Measurements from ENCODE around the gene NCR1. TPM values are rescaled to one million over a fixed set of nuclear protein-coding genes. Genes with fewer than 3 reads are reported as not detected.
A peak's percentile ranks its signal among the peaks of the same experiment; 100 is the strongest.
"Not testable (repeated sequence)": the region's sequence is repeated elsewhere in the genome, so short reads cannot be mapped to it uniquely, and the experiment has no call there.

The NCR1 gene
- total RNA-seq, 1 donor = 11.3 TPM

DNA sequence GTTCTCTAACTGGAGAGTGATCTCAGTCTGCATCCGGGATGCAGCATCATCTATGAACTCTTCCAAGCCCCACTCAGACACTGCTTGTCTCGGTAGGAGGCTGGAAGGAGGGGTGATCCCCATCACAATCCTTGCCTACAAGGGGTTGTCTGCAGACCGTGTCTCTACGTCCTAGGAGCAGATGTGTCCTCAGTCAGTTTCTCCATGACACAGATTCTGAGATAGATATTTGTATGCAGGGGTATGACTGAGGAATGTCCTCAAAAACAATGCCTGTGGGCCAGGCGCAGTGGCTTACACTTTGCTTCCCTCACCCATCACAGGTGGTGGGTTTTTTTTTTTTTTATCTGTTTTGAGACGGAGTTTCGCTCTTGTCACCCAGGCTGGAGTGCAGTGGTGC lies 871 bp downstream of the NCR1 start:
- DNase-seq (ENCODE audit: low read depth in 2 of 3, low spot score in 2 of 3) = no peak

DNA sequence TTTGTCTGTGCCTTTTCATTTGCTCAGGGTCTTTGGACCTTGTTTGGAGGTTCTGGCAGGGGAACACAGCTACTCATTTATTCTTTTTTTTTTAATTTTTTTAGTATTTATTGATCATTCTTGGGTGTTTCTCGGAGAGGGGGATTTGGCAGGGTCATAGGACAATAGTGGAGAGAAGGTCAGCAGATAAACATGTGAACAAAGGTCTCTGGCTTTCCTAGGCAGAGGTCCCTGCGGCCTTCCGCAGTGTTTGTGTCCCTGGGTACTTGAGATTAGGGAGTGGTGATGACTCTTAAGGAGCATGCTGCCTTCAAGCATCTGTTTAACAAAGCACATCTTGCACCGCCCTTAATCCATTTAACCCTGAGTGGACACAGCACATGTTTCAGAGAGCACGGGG lies 2.0 kb downstream of the NCR1 start:
- not testable (repeated sequence) for DNase-seq (ENCODE audit: low read depth in 2 of 3, low spot score in 2 of 3)

DNA sequence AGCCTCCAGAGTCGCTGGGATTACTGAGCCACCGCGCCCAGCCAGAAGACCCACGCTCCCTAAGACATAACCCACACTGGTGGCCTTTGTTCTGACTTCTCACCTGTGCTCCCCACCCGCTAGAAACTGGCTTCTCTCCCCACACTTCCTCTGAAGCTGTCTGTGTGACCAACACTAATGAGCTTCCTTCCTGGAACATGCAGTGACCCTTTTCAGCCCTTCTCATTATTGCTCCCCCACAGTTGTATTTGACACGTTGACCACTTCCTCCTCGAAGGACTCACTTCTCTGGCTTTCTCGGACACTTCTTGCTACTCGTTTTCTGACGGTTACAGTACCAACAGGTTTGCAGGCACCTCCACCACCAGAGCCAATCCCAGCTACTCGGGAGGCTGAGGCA lies 10.9 kb downstream of the NCR1 start:
- DNase-seq (ENCODE audit: low read depth in 2 of 3, low spot score in 2 of 3) = no peak

DNA sequence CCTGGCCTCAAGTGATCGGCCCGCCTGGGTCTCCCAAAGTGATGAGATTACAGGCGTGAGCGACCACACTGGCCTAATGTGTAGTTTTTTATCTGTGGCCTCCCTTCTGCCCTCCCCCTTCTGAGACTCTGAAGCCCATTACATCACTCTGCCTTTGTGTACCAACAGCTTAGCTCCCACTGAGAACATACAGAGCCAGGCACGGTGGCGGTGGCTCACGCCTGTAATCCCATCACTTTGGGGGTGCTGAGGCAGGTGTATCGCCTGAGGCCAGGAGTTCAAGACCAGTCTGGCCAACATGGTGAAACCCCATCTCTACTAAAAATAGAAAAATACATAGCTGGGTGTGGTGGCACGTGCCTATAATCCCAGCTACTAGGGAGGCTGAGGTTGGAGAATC lies 12.6 kb downstream of the NCR1 start:
- DNase-seq (ENCODE audit: low read depth in 2 of 3, low spot score in 2 of 3) = no peak

DNA sequence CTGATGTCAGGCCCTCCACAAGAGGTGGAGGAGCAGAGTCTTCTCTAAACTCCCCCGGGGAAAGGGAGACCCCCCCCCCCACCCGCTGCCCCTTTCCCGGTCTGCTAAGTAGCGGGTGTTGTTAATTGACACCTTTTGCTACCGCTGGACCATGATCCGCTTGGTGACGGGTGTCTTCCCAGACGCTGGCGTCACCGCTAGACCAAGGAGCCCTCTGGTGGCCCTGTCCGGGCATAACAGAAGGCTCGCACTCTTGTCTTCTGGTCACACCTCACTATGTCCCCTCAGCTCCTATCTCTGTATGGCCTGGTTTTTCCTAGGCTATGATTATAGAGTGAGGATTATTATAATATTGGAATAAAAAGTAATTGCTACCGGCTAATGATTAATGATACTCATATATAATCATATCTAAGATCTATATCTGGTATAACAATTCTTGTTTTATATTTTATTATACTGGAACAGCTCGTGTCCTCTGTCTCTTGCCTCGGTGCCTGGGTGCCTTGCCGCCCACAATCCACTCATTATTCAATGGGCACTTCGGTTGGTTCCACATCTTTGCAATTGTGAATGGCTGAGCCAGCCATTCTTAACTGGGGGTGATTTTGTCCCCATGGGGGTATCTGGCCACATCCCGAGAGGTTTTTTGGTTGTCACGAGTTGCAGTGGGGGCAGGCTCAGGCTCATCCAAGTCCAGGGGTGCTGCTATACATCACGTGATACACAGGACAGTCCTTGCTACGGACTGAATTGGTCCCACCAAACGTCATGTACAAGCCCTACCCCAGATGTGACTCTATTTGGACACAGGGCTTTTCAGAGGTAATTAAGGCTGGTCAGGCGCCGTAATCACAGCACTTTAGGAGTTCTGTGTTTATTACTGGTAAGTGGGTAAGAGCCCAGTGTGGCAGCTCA lies 14.0 kb downstream of the NCR1 start:
- DNase-seq (ENCODE audit: low read depth in 2 of 3, low spot score in 2 of 3) = not testable (repeated sequence)

DNA sequence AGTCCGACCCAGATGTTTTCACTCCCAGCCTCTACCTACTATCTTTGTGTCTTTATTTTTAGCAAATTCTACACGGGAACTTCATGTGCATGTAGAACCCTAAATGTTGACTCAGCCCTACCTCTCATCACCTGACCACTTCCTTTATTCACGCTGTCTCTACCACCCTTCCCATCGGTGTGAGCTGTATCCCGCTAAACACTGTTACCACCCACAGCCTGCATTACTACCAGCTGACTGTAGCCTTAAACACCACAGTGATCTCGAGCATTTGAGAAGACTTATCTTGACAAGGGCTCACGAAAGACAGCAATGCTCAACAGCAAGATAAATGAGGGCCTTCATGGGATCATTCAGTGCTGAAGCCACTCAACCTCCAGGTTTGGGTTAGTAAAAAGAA lies 15.1 kb downstream of the NCR1 start:
- DNase-seq (ENCODE audit: low read depth in 2 of 3, low spot score in 2 of 3) = peak in 1 of 3 donors; percentile 18

DNA sequence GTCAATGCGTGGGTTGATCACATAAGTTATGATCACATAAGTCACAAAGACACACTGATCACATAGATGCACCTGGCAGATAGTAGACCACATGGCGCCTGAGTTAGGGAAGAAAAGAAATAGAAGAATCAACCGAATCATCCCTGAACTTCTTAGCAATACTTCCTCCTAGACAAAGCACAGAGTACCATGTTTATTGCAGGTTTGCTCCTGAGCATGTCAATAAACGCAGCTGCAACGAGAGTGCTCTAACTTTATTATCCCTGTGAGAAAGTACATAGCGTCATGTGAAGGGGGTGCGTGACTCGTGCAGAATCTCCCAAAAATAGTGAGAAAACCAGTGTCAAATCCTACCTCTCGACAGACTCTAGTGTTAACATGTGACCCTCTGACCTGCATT lies 17.3 kb downstream of the NCR1 start:
- DNase-seq (ENCODE audit: low read depth in 2 of 3, low spot score in 2 of 3) = no peak

DNA sequence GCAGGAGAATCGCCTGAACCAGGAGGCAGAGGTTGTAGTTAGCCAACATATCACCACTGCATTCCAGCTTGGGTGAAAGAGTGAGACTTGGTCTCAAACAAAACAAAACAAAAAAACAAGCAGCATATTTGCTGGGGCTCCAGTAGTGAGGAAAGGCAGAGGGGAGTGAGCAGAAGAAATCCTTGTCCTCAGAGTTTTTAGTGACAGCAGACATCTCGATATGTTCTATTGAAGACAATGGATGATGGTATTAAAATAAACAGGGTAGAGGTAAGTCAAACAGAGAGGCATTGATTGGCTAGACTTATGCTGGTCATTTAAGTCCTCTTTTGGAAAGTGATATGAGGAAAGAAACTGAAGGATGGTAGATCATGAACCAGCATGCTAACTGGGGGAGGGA lies 22.4 kb downstream of the NCR1 start:
- DNase-seq (ENCODE audit: low read depth in 2 of 3, low spot score in 2 of 3) = peak in 1 of 3 donors; percentile 22

DNA sequence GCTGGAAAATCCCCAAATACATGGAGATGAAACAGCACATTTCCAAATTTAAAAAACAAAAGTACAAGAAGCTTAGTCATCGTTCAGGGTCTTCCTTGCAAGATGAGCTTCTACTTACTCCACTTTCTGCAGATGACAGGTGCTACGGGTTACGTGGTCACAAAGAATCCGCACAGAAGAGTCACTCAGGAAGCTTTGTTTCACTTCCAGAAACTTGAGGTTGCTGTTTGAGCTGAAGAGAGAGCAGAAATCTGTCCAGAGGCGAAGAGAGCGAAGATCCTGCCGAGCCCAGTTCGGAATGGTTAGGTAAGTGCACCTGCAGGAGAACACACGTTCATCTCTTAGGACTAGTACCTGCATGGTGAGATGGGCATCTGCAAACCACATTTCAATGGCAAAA lies 32.0 kb downstream of the NCR1 start:
- peak in 2 of 3 donors; percentile 63 to 70 for DNase-seq (ENCODE audit: low read depth in 2 of 3, low spot score in 2 of 3)

DNA sequence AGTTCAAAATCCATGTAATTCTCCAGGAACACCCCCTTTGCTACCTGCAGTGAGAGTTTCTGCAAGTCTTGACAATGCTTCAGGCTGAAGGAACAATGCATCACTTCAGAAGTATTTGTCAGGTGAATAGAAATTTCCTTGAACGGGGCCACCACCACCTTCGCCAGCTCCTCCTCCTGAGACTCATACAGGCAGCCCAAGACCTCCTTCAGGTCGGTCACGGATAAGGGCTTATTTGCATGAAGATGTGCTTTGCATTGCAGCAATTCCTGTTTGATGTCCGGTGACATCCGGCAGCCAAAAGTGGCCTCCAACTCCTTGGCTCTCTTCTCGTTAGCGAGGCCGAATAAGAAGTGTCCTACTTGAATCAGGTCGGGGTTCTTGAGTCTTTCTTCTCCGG lies 33.0 kb downstream of the NCR1 start:
- DNase-seq (ENCODE audit: low read depth in 2 of 3, low spot score in 2 of 3) = no peak

DNA sequence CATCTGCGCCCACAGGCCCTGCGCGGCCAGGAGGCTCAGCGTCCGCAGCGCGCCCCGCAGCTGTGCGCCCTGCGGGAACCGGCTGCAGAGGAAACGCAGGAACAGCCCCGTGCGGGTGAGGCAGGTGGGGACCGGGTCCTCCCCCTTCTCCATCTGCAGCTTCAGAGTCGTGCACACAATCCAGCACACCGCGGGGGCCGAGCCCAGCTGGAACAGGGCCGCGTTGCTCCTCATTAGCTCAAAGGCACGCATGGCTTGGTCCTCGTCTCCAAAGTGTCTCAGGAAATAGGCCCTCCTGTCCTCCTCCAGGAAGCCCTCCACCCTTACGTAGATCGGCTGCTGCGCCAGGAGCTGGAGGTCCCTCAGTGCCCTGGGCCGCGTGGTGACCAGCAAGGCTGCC lies 33.6 kb downstream of the NCR1 start:
- not testable (repeated sequence) for DNase-seq (ENCODE audit: low read depth in 2 of 3, low spot score in 2 of 3)

DNA sequence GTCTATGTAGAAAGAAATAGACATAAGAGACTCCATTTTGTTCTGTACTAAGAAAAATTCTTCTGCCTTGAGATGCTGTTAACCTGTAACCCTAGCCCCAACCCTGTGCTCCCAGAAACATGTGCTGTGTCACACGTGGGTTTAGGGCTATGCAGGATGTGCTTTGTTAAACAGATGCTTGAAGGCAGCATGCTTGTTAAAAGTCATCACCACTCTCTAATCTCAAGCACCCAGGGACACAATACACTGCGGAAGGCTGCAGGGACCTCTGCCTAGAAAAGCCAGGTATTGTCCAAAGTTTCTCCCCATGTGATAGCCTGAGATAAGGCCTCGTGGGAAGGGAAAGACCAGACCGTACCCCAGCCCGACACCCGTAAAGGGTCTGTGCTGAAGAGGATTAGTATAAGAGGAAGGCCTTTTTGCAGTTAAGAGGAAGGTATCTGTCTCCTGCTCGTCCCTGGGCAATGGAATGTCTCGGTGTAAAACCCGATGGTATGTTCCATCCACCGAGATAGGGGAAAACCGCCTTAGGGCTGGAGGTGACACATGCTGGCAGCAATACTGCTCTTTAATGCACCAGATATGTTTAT lies 37.9 kb downstream of the NCR1 start:
- peak in 1 of 3 donors; percentile 6 for DNase-seq (ENCODE audit: low read depth in 2 of 3, low spot score in 2 of 3)

DNA sequence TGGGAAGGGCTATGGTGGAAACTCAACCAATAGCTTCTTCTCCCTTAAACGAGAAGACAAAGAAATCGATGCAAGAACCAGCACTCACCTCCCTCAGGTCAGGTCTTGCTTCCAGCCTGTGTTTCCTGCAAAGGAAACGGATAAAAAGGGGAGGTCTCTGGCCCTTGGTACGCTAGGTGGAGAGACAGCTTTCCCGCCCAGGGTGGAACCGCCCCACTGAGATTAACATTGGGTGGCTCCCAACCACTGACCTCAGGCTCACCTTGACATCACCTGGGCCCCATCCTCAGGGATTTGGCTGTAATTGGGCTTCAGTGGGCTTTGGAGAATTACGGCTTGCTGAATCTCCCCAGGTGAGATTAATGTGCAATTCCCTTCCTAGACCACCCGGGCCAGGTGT lies 41.4 kb downstream of the NCR1 start, which contains the start of gene NLRP7:
NLRP7 (minus strand) TSS at position 150 of the 400 bp plus-strand sequence.
- no peak for DNase-seq (ENCODE audit: low read depth in 2 of 3, low spot score in 2 of 3)

DNA sequence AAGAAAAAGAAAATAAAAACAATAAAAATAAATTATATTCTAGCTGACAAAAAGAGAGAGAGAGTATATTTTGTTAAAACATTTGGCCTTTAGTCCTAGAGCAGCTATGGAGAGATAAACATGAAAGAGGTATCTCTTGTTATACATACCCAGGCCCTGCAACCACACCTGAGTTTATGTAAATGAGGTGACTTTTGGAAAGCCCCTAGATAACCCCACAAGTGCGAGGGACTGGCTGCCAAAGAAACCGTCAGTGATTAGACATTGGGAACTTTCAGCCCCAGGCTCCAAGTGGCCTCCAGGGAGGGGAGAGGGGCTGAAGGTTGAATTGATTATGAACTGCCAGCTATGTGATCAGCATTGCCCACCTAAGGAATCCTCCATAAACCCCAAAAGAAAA lies 43.5 kb downstream of the NCR1 start:
- no peak for DNase-seq (ENCODE audit: low read depth in 2 of 3, low spot score in 2 of 3)

DNA sequence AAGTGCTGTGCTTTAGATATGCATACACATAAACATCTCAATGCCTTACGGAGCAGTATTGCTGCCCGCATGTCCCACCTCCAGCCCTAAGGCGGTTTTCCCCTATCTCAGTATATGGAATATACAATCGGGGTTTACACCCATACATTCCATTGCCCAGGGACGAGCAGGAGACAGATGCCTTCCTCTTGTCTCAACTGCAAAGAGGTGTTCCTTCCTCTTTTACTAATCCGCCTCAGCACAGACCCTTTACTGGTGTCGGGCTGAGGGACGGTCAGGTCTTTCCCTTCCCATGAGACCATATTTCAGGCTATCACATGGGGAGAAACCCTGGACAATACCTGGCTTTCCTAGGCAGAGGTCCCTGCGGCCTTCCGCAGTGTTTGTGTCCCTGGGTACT lies 44.6 kb downstream of the NCR1 start:
- not testable (repeated sequence) for DNase-seq (ENCODE audit: low read depth in 2 of 3, low spot score in 2 of 3)

DNA sequence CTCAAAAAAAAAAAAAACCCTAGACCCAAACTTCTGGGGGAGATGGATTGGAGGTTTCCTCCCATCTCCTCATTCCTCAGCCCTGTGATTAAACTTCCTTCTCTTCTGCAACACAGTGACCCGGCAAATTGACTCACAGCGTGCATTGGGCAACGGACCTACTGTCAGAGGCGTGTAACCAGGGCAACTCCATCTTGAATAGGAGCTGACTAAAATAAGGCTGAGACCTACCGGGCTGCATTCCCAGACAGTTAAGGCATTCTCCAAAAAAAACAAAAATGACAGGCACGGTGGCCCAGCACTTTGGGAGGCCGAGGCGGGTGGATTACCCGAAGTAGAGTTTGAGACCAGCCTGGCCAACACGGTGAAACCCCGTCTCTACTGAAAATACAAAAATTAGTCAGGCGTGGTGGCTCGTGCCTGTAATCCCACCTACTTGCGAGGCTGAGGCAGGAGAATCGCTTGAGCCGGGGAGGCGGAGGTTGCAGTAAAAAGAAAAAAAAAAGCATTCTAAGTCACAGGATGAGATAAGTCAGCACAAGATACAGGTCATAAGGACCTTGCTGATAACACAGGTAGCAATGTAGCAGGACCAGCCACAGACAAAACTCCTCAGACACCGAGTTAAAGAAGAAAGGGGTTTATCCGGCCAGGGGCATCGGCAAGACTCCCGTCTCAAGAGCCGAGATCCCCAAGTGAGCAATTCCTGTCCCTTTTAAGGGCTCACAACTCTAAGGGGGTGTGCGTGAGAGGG lies 46.8 kb downstream of the NCR1 start:
- peak in 1 of 3 donors; percentile 44 for DNase-seq (ENCODE audit: low read depth in 2 of 3, low spot score in 2 of 3)

DNA sequence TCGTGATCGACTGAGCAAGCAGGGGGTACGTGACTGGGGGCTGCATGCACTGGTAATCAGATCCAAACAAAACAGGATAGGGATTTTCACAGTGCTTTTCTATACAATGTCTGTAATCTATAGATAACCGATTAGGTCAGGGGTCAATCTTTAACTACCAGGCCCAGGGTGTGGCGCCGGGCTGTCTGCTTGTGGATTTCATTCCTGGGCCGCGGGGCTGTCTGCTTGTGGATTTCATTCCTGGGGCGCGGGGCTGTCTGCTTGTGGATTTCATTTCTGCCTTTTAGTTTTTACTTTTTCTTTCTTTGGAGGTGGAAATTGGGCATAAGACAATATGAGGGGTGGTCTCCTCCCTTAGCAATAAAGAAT lies 47.4 kb downstream of the NCR1 start:
- not testable (repeated sequence) for DNase-seq (ENCODE audit: low read depth in 2 of 3, low spot score in 2 of 3)

DNA sequence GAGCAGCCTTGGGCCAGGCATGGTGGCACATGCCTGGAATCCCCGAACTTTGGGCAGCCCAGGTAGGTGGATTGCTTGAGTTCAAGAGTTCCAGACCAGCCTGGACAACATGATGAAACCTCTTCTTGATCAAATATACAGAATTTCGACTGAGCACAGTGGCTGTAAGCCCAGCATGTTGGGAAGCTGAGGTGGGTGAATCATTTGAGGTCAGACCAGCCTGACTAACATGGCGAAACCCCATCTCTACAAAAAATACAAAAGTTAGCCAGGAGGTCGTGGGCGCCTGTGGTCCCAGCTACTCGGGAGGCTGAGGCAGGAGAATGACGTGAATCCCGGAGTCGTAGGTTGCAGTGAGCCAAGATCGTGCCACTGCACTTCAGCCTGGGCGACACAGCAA lies 49.4 kb downstream of the NCR1 start:
- DNase-seq (ENCODE audit: low read depth in 2 of 3, low spot score in 2 of 3) = no peak

DNA sequence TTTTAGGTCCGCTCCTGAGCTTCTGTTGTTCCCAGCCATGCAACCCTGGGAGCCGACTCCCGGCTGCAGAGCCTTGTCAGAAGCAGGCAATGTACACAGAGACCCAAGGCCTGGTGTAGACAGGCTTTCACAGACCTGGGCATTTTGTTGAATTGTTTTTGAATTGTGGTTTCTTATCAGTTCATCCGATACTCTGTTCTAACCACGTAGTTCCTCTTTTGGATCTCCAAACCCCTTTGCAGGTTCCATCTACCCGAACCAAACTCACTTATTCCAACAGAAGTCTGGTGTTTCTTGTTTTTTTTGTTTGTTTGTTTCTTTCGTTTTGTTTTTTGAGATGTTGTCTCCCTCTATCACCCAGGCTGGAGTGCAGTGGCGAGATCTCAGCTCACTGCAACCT lies 53.9 kb downstream of the NCR1 start:
- peak in 2 of 3 donors; percentile 84 to 96 for DNase-seq (ENCODE audit: low read depth in 2 of 3, low spot score in 2 of 3)
